Measurements from ENCODE around the gene PRR5L. TPM values are rescaled to one million over a fixed set of nuclear protein-coding genes. Genes with fewer than 3 reads are reported as not detected.

The PRR5L gene
- total RNA-seq, 1 donor from 2014 or later = 103 TPM

DNA sequence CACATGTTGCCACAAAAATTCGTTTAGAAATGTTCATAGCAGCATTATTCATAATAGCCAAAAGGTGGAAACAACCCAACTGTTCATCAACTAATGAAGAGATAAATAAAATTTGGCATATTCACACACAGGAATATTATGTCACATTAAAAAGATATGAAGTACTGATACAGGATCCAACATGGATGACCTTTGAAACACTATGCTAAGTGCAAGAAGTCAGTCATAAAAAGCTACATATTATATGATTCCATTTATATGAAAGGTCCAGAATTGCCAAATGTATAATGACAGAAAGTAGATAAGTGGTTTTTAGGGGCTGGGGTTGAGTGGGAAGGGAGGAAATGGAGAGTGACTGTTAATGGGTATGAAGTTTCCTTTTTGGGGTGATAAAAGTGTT is 9.0 kb downstream of the PRR5L start:
- no peak overlapping the region for H3K27ac Mint-ChIP-seq (ENCODE audit: unreplicated experiment)

GRCh38 chr11:36306888-36307287 is 10.8 kb downstream of the PRR5L start:
- Mint-ChIP-seq H3K27me3 (ENCODE audit: unreplicated experiment) (no peaks in the 10 kb centered on the region), H3K4me3 (ENCODE audit: unreplicated experiment) (no peak overlapping the region), H3K36me3 (ENCODE audit: unreplicated experiment) (no peaks in the 10 kb centered on the region), H3K9me3 (ENCODE audit: unreplicated experiment) (no peaks in the 10 kb centered on the region), H3K27ac (ENCODE audit: unreplicated experiment) (peak overlapping the region; percentile 33), H3K4me1 (ENCODE audit: unreplicated experiment) (peaks cover 30% of the 10 kb centered on the region)
- TF ChIP-seq CTCF (IDR thresholded peaks at IDR 0.05) = peak; percentile 75
- no peak for DNase-seq (ENCODE audit: extremely low spot score, unreplicated experiment)

More for the DNA sequence above, 9.0 kb downstream of the PRR5L start:
- Mint-ChIP-seq H3K4me1 (ENCODE audit: unreplicated experiment) (peaks cover 32% of the 10 kb centered on the region), H3K4me3 (ENCODE audit: unreplicated experiment) (no peak overlapping the region), H3K9me3 (ENCODE audit: unreplicated experiment) (no peaks in the 10 kb centered on the region), H3K36me3 (ENCODE audit: unreplicated experiment) (no peaks in the 10 kb centered on the region), H3K27me3 (ENCODE audit: unreplicated experiment) (no peaks in the 10 kb centered on the region)
- TF ChIP-seq CTCF (IDR thresholded peaks at IDR 0.05) = no peak
- no peak for DNase-seq (ENCODE audit: extremely low spot score, unreplicated experiment)

DNA sequence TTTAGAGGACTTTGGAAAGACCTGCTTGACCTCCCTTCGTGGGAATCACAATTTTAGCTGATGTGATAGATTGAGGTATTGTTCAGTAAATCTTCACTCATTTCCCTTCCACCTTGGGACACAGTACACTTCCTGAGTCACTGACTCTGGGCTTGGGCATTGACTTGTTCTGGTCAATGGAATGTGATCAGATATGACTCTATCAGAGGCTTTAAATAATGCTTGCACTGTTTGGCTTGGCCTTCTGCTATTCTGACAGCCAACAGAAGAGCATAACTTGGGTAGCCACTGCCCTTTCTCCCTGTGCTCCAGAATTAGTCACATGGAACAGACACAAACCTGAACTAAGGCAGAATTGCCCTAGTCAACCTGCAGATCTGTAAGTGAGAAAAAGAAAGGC is 12.5 kb downstream of the PRR5L start:
- no peaks in the 10 kb centered on the region for H3K9me3 Mint-ChIP-seq (ENCODE audit: unreplicated experiment)
- no peak for DNase-seq (ENCODE audit: extremely low spot score, unreplicated experiment)
- TF ChIP-seq CTCF (IDR thresholded peaks at IDR 0.05) = no peak
- H3K4me1 Mint-ChIP-seq (ENCODE audit: unreplicated experiment) = peaks cover 43% of the 10 kb centered on the region
- H3K4me3 Mint-ChIP-seq (ENCODE audit: unreplicated experiment) = no peak overlapping the region
- H3K27me3 Mint-ChIP-seq (ENCODE audit: unreplicated experiment) = no peaks in the 10 kb centered on the region
- no peaks in the 10 kb centered on the region for H3K36me3 Mint-ChIP-seq (ENCODE audit: unreplicated experiment)
- no peak overlapping the region for H3K27ac Mint-ChIP-seq (ENCODE audit: unreplicated experiment)

DNA sequence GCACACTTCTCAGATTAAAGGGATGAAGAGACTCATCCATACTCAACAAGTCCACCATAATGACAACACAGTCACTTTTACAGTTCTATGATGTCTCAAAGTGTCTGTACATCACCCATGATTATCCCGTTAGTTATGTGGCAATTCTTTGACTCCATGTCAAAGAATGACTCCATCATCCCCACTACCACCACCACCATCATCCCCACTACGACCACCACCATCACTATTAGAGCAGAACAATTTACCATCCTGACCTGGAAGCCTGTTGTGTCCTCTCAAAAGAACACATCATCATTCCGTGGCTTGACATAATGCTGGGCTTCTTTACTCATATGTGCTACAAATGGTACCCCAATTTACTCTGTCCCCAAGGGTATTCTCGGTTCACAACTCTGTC is 13.7 kb downstream of the PRR5L start:
- TF ChIP-seq CTCF (IDR thresholded peaks at IDR 0.05) = no peak
- DNase-seq (ENCODE audit: extremely low spot score, unreplicated experiment) = no peak
- no peaks in the 10 kb centered on the region for H3K27me3 Mint-ChIP-seq (ENCODE audit: unreplicated experiment)
- H3K9me3 Mint-ChIP-seq (ENCODE audit: unreplicated experiment) = no peaks in the 10 kb centered on the region
- H3K27ac Mint-ChIP-seq (ENCODE audit: unreplicated experiment) = peak overlapping the region; percentile 8
- no peak overlapping the region for H3K4me3 Mint-ChIP-seq (ENCODE audit: unreplicated experiment)
- H3K36me3 Mint-ChIP-seq (ENCODE audit: unreplicated experiment) = no peaks in the 10 kb centered on the region
- H3K4me1 Mint-ChIP-seq (ENCODE audit: unreplicated experiment) = peaks cover 49% of the 10 kb centered on the region

DNA sequence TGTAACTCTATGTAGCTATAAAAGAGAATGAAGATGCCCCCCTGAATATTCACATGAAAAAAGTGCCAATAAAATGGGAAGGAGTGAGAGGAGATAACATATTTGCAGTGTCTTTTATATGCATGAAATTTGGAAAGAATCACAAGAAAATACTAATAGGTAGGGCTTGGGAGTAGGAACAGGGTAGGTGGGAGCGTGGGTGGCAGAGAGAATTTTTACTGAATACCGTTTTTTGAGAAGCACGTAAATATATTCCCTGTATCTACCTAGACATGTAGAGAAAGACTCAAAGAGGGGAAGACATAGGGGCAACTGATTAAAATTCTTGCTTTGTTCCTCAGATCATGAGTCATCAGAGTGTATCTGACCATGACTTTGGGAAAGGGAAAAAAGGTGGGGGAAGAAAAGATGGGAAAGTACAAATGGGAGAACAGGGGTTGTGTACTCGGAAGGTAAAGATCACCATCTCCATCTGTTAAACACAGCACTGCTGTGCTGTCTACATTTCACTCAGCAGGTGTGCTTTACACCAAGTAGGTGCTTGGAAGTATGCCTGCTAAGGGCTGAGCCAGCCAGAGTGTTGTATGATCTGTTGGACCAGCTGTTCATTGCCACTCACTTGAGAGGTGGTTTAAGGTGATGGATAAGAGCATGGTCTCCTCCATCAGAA is 16.0 kb downstream of the PRR5L start:
- Mint-ChIP-seq H3K27me3 (ENCODE audit: unreplicated experiment) (no peaks in the 10 kb centered on the region), H3K4me3 (ENCODE audit: unreplicated experiment) (no peak overlapping the region), H3K9me3 (ENCODE audit: unreplicated experiment) (no peaks in the 10 kb centered on the region), H3K36me3 (ENCODE audit: unreplicated experiment) (no peaks in the 10 kb centered on the region), H3K27ac (ENCODE audit: unreplicated experiment) (no peak overlapping the region), H3K4me1 (ENCODE audit: unreplicated experiment) (peaks cover 47% of the 10 kb centered on the region)
- TF ChIP-seq CTCF (IDR thresholded peaks at IDR 0.05) = no peak
- DNase-seq (ENCODE audit: extremely low spot score, unreplicated experiment) = no peak
